GM19043 (cell line): Measurements from ENCODE around the gene TOGARAM2.

Source experiments
- ATAC-seq: cut with Tn5 transposase; IDR thresholded peaks from one replicate; pipeline ENCODE4 v1.9.1; 2021; ENCODE audit warnings: low read depth; ENCODE audit not compliant: unreplicated experiment

The TOGARAM2 gene

DNA sequence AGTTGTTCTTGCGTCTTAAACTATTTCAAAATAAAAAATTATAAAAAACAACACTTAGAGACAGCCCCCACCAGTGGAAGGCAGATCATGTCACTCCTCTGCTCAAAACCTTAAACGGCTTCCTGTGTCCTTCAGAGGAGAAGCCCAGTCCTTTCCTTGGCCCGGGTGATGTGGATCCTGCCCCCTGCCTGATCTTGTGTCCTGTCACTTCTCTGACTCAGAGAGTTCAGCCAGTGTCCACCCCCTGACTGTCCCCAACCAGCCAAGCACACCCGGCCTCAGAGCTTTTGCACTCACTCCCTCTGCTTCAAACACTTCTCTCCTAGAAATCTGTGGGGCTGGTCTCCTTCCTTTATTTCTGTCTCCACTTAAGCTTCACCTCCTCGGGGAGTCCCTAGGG, 35.4 kb downstream of the TOGARAM2 start:
- no peak for ATAC-seq

DNA sequence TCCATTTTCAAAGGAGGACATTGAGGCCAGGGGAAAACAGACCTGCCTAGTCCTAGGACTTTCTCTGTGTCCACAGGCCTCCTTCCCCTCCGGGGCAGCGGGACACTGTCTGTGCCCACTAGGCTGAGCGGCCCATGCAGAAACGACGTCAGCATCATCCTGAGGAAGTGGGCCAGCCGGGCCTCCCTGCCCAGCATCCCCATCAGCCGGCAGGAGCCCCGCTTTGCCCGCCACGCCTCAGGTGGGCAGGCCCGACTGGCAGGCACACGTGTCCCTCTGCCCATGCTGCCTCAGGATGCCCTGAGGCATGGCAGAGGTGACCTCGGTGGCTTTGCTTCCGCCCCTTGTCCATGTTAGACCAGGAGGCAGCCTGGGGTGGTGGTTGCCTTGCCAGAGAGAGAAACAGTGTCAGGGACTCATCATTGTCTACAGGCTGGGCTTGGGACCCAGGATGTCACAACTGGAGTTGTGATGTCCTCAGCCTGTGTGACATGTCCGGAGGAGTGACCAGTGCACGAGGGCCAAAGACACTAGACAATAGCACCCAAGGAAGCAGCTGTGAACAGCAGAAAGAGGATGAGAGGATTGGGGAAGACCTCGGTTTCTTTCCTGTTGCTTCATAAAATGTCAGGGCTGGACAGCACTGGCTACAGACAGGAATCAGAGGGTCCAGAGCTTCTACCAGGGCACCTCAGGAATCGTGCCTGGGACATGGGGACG, 36.8 kb downstream of the TOGARAM2 start:
- no peak for ATAC-seq

DNA sequence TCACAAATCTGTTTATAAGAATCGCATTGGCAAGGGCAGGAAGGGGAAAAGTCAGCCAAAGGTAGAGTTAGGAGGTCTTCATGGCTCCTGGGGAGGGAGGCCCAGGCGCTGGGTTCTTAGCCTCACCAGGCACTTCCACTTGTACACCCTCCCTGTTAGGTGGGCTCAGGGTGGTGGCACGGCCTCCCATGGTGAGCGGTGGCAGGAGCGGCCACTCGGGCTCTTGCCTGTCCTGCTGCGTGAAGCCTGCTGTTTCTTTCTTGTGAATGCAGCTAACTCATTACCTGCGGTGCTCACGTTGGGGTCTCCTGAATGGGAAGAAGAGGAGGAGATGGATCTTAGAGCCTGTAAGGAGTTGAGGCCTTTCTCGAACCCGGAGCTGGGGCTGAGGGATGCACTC, 40.8 kb downstream of the TOGARAM2 start:
- ATAC-seq: no peak

DNA sequence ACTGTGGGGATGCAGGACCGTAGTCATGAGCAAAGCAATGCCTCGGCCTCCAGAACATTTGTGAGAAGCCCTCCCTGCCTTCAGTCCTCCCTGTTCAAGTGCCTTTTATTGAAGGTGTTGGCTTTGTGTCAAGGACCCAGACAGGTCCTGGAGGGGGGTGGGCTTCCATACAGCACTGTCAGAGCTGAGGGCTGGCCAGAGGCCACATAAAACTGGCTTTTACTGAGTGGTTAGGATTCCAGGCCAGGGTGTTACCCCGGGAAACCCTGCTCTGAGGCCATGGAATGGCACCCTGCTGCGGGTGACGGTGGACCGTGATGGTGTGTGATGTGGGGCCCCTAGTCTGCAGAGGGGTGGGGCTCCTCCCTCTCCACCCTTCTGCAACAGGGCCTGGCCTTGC, 41.6 kb downstream of the TOGARAM2 start:
- no peak for ATAC-seq

DNA sequence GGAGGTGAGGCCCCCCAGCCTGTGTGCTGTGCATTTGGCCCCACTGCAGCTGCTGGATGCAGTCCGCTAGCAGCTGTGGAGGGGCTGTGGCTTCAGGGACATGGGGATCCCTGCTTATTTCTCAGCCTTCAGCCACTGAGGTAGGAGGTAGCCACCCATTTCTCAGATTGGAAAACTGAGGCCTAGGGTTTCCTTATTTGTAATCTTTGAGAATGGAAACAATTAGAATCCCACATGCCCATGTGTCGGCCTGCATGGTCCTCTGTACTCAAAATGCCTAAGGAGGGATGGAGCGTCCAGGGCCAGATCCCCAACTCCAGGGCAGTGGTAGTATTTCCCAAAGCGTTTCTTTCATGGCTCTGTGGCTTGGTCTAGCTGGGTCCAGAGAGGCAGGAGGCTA, 42.1 kb downstream of the TOGARAM2 start:
- ATAC-seq: no peak

DNA sequence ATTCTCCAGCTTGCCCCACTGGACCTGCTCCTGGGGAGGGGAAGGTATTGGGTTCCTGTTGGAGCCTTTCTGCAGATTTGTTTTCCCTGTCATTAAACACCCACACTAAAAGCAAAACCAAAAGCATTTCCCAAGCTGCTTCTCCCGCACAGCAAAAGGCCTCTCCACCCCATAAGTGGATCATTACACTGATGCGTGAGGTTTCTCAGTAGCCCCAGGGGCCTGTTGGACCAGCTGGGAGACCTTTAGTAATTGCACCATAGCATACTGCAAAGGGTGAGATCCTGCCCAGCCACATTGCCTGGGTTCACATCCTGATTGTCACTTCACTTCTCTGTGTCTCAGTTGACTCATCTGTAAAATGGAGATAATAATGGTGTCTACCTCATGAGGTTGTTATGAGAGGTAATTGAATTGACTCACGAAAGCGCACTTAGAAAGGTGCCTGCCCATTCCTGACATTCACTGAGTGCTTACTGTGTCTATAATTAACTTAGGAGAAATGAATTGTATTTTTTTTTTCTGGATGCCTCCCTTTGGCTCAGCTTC, 43.9 kb downstream of the TOGARAM2 start:
- no peak for ATAC-seq

DNA sequence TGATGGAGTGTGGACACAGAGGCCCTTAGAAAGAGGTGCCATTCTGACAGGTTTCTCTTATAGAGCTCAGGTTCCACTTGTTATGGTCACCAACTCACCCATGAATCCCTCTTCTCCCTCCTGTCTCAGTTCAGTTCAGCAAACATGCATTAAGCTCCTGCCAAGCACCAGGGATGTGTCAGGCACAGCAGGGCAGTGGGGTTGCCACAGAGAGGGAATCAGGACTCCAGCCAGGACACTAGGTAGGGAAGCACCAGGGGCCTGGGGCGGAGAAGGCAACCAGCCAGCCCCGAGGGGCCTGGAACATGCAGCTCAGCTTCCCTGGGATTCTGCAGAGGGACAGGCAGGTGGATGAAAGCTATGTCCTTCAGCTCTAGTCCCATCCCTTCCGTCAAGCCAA, 44.6 kb downstream of the TOGARAM2 start:
- ATAC-seq: no peak

DNA sequence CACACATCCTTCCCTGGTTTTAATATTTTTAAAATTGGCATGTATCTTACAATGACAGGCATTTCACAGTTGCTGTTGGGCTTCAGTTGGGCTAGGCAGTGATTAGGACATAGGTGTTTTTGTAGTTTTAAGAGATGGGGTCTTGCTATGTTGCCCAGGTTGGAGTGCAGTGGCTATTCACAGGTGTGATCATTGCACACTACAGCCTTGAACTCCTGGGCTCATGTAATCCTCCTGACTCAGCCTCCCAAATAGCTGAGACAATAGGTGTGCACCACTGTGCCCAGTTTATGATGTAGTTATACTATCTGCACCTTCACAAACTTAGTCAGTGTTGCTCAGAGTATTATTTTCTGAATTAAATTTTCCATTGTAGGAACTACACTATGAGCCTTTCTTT, 49.9 kb downstream of the TOGARAM2 start:
- ATAC-seq: no peak

DNA sequence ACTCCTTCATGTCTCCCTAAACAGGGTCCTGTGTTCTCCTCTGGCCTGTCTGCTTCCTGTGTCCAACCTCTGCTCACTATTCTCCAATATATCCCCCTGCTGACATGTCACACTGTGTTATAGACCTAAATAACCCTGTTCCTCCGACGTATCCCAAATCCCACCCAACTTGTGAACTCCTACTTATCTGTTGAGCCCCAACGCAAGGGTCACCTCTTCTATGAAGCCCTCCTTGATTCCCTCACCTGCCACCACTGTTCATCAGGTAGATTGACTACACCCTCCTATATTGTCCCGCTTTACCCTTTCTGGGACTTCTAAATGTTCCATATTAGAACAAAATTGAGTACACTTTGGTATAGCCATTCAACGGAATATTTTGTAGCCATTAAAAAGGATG, 51.1 kb downstream of the TOGARAM2 start:
- ATAC-seq: no peak

DNA sequence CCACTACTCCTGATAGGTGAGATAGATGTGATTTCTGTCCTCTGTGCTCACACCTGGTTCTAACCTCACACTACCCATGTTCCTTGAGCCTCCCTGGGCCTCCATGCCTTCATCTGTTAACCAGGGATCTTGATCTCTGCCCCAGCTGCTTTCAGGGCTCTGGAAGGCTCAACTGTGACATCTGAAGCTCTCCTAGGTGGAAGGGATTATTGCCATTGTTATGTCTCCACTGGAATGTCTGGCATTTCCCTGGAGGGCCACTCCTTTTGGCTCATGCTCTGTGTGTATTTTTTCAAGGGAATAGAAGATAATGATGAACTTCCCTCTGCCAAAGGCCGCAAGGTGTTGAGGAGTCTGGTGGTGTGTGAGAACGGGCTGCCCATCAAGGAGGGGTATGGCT, 52.1 kb downstream of the TOGARAM2 start:
- ATAC-seq: no peak

DNA sequence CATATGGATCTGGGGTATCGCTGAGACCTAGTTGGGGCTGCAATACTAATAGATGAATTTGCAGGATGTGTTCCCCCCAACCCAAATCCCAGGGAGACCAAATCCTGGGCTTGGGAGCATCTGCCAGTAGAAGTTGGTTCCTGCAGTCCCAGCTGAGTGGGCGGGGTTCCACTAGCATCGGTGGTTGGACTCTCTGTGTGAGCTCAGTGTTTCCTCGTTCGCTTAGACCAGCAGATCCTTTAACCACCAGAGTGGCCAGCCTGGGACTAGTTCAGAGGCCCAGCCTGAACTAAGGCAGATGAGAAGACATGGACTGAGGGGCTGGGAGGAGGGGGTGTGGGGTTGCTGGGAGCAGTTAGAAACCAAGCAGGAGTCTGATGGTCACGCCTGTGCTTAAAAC, 52.6 kb downstream of the TOGARAM2 start:
- no peak for ATAC-seq

DNA sequence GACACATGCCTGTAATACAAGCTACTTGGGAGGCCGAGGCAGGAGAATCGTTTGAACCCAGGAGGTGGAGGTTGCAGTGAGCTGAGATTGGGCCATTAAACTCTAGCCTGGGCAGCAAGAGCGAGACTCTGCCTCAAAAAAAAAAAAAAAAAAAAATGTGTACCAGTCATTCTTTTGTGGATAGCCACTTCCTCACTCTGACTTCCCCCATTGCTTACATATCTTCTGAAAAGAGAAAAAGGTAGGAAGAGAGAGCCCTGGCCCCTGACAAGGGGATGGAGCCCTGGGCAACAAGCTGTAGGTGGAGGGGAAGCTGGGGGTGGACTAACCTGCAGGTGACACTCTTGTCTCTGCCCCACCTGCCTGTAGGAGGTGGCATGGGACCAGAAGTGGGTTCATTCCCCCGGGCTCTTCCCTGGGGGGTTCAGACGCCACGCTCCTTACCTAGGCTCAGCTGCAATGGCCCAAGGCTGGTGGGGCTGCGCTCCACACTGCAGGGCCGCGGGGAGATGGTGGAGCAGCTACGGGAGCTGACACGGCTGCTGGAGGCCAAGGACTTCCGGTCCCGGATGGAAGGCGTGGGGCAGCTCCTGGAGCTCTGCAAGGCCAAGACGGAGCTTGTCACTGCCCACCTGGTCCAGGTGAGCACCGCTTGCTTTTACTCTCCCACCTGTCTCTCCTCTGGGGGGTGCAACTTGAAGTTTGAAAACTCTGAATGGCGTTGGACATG, 54.1 kb downstream of the TOGARAM2 start:
- no peak for ATAC-seq

DNA sequence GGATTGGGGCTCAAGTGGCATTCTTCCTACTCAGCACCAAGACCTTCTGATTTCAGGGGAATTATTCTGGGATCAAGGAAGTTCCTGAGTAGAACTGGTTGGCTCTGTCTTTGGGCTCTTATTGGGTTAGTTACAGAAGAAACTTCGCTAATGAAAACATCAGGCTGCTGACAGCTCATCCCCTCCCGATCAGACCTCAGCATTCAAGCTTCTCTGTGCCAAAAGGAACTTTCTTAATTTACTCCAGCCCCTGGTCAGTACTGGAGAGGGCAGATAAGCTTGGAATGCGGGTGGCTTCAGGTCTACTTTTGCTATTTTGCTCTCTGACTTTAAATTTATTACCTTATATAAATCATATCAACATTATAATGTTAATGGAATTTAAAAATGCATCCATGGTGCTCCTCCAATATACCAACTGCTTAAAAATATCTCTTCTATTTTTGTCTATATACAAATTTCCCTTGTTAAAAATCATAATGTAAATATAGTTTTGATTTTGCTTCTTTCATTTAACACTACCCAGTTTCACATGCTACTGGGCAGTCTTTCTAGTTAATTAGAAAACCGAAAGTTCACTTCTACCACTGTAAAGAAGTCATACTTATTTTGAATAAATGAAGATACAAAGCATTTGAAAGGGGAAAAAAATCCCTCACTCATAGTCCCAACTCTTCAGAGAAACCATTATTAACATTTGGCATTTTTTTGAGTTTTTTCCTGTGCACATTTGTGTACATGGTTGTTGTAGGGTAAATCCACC, 58.8 kb downstream of the TOGARAM2 start:
- peak; percentile 53 for ATAC-seq

DNA sequence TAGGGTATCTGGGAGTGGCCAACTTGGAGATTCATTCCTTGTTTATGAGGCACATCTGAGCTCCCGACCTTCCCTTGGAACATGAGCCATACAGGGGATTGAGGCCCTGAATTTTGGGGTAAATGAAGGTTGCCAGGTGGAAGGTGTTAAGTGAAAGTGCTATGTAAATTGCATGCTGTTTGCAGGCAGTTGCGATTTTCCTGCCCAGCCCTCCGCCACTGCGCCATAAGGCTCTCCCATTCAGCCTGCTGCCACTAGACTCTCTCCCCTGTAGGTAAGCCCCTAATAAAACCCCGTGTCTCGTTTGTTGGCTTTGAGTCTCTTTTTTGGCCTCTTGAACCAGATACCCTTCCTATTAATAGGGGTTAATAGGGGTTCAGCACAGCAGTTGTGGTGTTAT, 59.5 kb downstream of the TOGARAM2 start:
- no peak for ATAC-seq

DNA sequence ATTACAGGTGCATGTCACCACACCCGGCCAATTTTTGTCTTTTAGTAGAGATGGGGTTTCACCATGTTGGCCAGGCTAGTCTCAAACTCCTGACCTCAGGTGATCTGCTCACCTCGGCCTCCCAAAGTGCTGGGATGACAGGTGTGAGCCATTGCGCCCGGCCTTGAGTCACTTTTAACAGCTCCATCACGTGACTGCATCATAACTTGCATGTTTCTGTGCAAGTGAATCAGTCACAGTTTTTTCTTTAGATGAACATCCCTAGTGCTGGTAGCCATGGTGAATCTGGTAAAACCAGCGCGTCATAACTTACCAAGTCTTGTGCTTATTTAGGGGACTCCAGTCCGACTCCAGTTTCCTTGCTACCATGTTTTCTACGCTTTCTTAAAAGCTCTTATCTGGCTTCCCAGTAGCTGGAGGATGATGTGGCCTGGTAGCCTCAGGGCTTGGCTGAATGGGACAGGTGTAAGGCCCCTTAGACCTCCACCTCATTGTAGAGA, 60.1 kb downstream of the TOGARAM2 start:
- no peak for ATAC-seq

DNA sequence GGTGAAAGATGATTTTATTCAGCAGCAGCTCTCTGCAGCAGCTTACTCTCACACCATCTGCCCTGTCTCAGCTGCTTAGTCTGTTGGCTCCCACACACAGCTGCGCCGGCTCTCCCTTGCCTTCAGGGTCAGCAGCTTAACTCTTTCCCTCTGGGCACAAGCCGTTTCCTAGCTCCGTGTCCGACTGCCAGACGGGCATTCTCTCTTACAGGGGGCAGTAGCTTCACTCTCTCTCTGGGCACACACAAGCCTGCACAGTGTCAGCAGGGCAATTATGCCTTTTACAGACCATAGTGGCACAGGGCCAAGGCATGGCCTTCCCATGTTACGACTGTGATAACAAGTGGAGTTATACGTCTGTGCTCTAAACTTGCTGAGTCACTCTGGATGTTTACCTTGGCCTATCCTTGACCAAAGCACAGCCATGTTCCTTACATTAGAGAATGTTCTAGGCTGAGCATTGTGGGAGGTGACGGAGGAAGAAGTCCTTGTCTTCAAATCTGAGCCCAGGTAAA, 61.5 kb downstream of the TOGARAM2 start:
- no peak for ATAC-seq

DNA sequence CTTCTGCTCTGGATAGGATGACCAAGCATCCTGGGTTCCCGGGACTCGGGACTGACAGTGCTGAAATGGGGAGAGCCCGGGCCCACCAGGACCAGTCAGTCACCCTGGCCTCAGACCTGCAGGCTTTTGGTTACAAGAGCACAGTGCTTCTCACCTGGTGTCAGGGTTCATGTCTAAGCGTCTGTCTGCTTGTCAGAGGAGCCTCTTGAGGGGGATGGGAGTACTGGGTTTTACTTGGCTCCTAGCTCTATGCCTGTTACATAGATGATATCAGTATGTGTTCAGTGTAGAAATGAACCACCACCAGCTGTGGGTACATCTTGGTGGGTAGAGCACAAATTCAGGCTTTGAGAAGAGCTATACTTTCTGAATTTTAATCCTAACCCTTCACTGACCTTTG, 63.4 kb downstream of the TOGARAM2 start:
- ATAC-seq: no peak

DNA sequence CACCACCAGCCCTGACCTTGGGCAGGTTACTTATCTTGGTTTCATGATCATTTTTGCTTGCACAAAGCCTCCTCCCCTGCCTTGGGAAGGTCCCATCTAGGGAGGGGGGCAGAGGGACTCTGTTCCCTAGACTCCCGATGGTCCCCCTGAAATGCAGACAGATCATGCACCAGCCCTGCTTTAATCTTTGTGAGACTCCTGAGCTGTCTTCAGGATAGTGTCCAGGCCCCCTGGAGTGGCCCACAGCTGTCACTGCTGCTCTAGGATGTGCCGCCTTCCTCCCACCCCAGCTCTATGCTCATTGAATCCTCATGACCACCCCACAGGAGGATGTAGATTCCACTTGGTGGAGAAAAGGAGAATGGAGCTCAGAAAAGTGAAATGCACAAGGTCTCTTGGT, 65.2 kb downstream of the TOGARAM2 start:
- ATAC-seq: no peak

DNA sequence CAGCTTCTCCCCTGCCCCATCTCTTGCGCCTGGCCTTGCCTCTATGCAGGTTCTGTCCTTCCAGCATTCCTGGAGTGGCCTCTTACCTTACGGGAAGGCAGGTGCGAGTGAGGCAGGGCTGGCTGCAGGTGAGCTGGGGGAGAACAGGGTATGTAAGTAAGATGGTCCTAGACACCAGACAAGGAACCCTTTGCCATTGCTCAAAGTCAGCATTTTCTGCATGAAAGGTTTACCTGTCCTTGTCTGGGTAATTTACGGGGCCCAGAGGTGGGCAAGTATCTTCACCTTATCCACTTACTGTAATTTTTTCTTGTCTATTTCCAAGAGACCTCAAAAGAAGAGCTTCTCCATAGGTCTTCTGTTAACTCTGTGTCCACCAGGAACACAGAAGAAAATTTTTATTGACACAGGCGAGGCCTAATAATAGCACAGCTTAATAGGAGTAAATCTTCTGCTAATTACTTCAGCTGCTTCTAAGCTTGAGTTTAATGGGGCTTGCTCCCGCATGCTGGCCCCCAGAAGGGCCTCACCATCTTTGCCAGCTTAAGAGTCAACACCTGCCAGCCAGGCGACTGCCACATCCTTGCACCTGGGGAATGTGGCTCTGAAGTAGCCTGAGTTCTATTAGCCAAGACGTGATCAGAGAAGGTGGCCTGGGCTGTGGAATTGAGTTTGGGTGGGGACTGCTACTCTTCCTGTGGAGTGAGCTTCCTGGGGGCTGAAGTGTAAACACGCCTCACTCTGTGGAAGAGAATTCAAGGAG, 66.2 kb downstream of the TOGARAM2 start:
- no peak for ATAC-seq

DNA sequence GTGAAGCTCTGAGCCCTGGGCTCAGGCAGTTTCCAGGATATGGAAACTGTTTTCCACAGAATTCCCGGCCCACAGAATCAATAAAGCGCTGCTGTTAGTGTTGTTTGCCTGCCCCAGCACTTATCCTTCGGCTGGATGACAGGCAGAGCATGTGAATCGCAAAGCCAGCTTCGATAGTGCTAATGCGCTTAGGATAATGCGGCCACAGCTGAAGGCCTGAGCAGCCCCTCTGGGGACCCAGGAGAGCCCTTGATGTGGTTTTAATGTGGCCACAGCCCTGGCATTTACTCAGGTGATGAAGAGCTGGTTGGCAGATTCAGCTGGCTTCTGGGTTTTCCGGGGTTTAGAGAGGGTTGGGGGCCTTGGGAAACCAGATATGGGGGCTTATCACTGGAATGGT, 69.5 kb downstream of the TOGARAM2 start:
- ATAC-seq: no peak
